ENCODE results near the gene TOMM34. TPM values are rescaled to one million over a fixed set of nuclear protein-coding genes. Genes with fewer than 3 reads are reported as not detected.

Gene TOMM34
- total RNA-seq, 3 donors from 2014 or later (not counting 1 experiment from before 2014, with no cell fraction given) = 8.5 to 9.2 (median 8.8) TPM

DNA sequence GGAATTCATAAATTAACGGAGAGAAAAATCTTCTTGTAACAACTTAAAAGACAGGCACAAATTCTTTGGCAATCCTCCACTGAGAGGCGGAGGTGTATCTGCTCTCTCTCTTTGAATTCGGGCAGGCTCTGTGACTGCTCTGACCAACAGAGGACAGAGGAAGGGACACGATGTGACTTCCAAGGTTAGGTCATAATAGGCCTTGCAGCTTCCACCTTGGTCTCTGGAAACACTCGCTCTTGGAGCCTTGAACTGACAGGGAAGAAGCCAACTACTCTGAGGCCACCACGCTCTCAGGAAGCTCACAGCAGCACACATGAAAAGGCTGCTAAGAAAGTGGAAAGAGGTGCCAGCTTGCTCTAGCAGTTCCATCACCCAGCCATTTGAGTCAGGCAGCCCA, 14.9 kb downstream of the TOMM34 start:
- H3K4me1 Mint-ChIP-seq = peaks cover 0 to 11% of the 10 kb centered on the region in 2 donors
- H3K9me3 Mint-ChIP-seq = no peaks in the 10 kb centered on the region
- ATAC-seq = no peak
- no peak overlapping the region for H3K4me3 Mint-ChIP-seq
- Histone ChIP-seq H3K27me3 (ENCODE audit: control insufficient read depth, insufficient read depth, low read length) (no peaks in the 10 kb centered on the region), H3K27ac (ENCODE audit: low read length) (no peak overlapping the region), H3K9me3 (ENCODE audit: control insufficient read depth, insufficient read depth, low read length) (no peaks in the 10 kb centered on the region), H3K36me3 (ENCODE audit: control insufficient read depth, insufficient read depth, low read length) (peaks cover 75% of the 10 kb centered on the region), H3K4me1 (ENCODE audit: control insufficient read depth, insufficient read depth, low read length) (no peaks in the 10 kb centered on the region), H3K4me3 (ENCODE audit: low read length) (no peak overlapping the region)
- no peak overlapping the region for H3K27ac Mint-ChIP-seq
- TF ChIP-seq CTCF (IDR thresholded peaks at IDR 0.05) = no peak
- H3K27me3 Mint-ChIP-seq (ENCODE audit: low read depth in 2 of 2) = no peaks in the 10 kb centered on the region
- intact Hi-C loops (cut with micrococcal nuclease) = no loop called here
- H3K36me3 Mint-ChIP-seq = peaks cover 5% of the 10 kb centered on the region
- WGBS (ENCODE audit: insufficient coverage) = 93% methylated on average over 6 of the region's 6 CpGs
- no peak for DNase-seq

DNA sequence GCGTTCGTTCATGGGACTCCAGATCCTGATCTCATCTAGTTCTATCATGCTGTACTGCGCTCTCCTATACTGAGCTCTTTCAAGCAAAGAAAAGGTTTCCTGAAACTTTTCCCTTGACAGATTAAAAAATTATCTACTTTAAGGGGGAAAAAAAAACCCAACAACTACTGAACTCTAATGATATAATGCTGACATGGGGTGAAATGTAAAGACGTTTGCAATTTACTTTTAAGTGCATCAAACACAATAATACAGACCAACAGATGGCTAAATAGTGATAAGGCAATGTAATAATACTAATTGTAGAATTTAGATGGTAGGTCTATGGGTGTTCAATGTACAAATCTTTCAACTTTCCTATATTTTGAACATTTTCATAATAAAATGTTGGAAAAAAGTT, 16.4 kb downstream of the TOMM34 start:
- Histone ChIP-seq H3K4me3 (ENCODE audit: low read length) (no peak overlapping the region), H3K27me3 (ENCODE audit: control insufficient read depth, insufficient read depth, low read length) (no peaks in the 10 kb centered on the region), H3K36me3 (ENCODE audit: control insufficient read depth, insufficient read depth, low read length) (peaks cover 72% of the 10 kb centered on the region), H3K4me1 (ENCODE audit: control insufficient read depth, insufficient read depth, low read length) (no peaks in the 10 kb centered on the region), H3K27ac (ENCODE audit: low read length) (no peak overlapping the region), H3K9me3 (ENCODE audit: control insufficient read depth, insufficient read depth, low read length) (no peaks in the 10 kb centered on the region)
- Mint-ChIP-seq H3K9me3 (no peaks in the 10 kb centered on the region), H3K4me3 (no peak overlapping the region), H3K4me1 (peaks cover 0 to 4% of the 10 kb centered on the region in 2 donors), H3K27ac (no peak overlapping the region), H3K27me3 (ENCODE audit: low read depth in 2 of 2) (no peaks in the 10 kb centered on the region), H3K36me3 (peaks cover 5% of the 10 kb centered on the region)
- ATAC-seq (no peak), DNase-seq (no peak)
- 100% methylated on average over 3 of the region's 4 CpGs for WGBS (ENCODE audit: insufficient coverage)
- intact Hi-C loops (cut with micrococcal nuclease) = no loop called here
- TF ChIP-seq CTCF (IDR thresholded peaks at IDR 0.05) = no peak

- Histone ChIP-seq H3K9me3 (ENCODE audit: control insufficient read depth, insufficient read depth, low read length) (no peaks in the 10 kb centered on the region), H3K36me3 (ENCODE audit: control insufficient read depth, insufficient read depth, low read length) (peaks cover 71% of the 10 kb centered on the region), H3K4me3 (ENCODE audit: low read length) (no peak overlapping the region), H3K27me3 (ENCODE audit: control insufficient read depth, insufficient read depth, low read length) (no peaks in the 10 kb centered on the region), H3K4me1 (ENCODE audit: control insufficient read depth, insufficient read depth, low read length) (no peaks in the 10 kb centered on the region), H3K27ac (ENCODE audit: low read length) (no peak overlapping the region)
- Mint-ChIP-seq H3K27ac (no peak overlapping the region), H3K4me3 (no peak overlapping the region), H3K36me3 (peaks cover 5% of the 10 kb centered on the region), H3K4me1 (peaks cover 0 to 4% of the 10 kb centered on the region in 2 donors), H3K27me3 (ENCODE audit: low read depth in 2 of 2) (no peaks in the 10 kb centered on the region), H3K9me3 (no peaks in the 10 kb centered on the region)
- TF ChIP-seq CTCF (IDR thresholded peaks at IDR 0.05) = no peak
- ATAC-seq (no peak), DNase-seq (no peak)
- WGBS (ENCODE audit: insufficient coverage) = 96% methylated on average over 4 of the region's 4 CpGs
- intact Hi-C loops (cut with micrococcal nuclease) = no loop called here
Measured at GRCh38 chr20:44942264-44942973, 17.8 kb downstream of the TOMM34 start.

Measured in natural killer cell (primary cell).